Nephron (organoid): ENCODE data around the gene ZNF831.

Experiments
- H3K27ac Mint-ChIP-seq, 3 experiments: 2 replicates each; pipeline ENCODE4 v1.8.0; 2020; ENCODE audit warnings: mixed read lengths in 3 of 3, mild to moderate bottlenecking in 2 of 3, moderate library complexity in 1 of 3
- H3K27me3 Mint-ChIP-seq: 2 replicates; pipeline ENCODE4 v1.8.0; 2021; ENCODE audit warnings: low read depth, mild to moderate bottlenecking, moderate library complexity, mixed read lengths
- H3K36me3 Mint-ChIP-seq: 2 replicates; pipeline ENCODE4 v1.8.0; 2020; ENCODE audit warnings: low read depth, mixed read lengths
- H3K4me1 Mint-ChIP-seq: 2 replicates; pipeline ENCODE4 v1.8.0; 2020; ENCODE audit warnings: mixed read lengths
- H3K4me3 Mint-ChIP-seq, 3 experiments: 2 replicates each; pipeline ENCODE4 v1.8.0; 2020; ENCODE audit warnings: mild to moderate bottlenecking in 3 of 3, mixed read lengths in 3 of 3, moderate library complexity in 2 of 3
- H3K9me3 Mint-ChIP-seq: 2 replicates; pipeline ENCODE4 v1.8.0; 2020; ENCODE audit warnings: mixed read lengths
- TF ChIP-seq, protein P1 (sequence below), 3 experiments: fragments of 200-600 bp; sonication (generic); IDR thresholded peaks; one replicate each; pipeline ENCODE4 v1.5.0; 2021; ENCODE audit warnings: antibody characterized with exemption in 3 of 3; ENCODE audit not compliant: unreplicated experiment in 3 of 3

Gene ZNF831

DNA sequence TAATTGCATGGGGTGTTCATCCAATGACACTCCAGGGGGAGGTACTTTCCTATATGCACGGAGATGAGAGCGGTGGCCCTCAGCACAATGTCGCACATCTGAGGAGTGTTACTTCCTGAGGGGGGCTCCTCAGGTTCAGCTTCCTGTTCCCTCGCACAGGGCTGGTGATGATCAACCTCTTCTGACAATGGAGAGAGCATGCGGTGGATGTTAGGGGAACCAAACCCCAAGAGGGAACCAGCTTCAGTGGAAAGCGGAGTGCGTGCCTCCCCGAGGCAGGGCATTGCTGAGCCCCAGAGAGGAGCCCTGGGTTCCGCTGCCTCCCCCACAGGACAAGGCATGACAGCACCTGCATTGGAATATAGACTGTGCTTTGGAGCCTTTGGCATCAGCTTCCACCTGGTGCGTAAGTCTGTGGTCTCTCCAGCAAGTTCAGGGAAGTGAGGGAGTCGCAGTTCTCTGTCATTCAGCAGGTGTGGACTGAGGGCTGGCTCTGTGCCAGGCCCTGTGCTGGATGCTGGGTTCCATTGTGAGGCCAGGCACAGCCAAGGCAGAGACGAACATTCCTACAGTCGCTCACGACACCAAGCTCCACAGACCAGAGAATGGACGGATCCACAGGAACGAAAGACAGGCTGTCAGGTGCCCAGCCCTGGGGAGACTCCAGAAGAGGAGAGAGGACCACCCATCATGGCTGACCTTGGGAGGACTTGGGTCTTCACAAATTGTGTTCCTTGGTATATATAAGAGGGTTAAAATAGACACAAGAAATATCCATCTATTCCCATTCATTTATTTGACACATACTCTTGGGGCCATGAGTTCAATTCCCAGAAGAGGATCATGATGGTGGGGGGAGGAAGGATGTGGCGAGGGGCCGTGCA lies 3.9 kb upstream of the ZNF831 start:
- Mint-ChIP-seq H3K27ac (no peak overlapping the region), H3K36me3 (no peaks in the 10 kb centered on the region), H3K4me1 (no peaks in the 10 kb centered on the region), H3K27me3 (peaks cover 19% of the 10 kb centered on the region), H3K9me3 (no peaks in the 10 kb centered on the region), H3K4me3 (no peak overlapping the region)
- TF ChIP-seq, protein P1, sequence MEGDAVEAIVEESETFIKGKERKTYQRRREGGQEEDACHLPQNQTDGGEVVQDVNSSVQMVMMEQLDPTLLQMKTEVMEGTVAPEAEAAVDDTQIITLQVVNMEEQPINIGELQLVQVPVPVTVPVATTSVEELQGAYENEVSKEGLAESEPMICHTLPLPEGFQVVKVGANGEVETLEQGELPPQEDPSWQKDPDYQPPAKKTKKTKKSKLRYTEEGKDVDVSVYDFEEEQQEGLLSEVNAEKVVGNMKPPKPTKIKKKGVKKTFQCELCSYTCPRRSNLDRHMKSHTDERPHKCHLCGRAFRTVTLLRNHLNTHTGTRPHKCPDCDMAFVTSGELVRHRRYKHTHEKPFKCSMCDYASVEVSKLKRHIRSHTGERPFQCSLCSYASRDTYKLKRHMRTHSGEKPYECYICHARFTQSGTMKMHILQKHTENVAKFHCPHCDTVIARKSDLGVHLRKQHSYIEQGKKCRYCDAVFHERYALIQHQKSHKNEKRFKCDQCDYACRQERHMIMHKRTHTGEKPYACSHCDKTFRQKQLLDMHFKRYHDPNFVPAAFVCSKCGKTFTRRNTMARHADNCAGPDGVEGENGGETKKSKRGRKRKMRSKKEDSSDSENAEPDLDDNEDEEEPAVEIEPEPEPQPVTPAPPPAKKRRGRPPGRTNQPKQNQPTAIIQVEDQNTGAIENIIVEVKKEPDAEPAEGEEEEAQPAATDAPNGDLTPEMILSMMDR (IDR thresholded peaks at IDR 0.05; ENCODE audit: unreplicated experiment in 3 of 3) = no peak

DNA sequence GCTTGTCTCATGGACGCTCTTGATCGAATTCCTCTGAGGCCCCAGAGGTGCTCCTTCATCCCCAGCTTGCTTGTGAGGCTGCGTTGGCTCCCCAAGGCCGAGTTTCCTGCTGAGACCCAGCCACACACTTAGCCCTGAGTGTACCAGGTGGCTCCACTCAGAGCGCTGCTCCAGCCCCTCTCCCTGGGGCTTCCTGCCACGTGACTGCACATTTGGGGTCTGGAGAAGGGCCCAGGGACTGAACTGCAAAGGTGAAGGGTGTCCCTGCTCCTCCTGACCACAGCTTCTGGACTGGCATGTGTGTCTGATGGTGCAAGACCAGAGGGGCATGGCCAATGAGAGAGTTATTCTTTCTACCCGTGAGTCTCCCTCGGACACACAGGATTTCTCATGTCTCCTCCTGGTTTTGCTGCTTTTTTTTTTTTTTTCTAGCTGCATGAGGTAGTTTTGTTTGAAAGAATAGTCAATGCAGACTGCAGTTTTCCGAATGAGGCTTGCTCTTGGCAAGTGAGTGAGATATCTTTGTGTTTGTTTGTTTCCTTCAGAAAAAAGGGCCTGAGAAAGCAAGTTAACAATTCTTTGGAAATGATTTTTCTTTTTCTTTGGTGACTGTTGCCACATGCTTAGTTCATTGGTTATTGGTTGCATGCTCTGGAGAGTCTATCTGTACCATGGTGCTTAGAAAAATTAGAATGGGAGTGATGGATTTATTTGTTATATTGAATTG lies 3.1 kb upstream of the ZNF831 start:
- H3K4me1 Mint-ChIP-seq = no peaks in the 10 kb centered on the region
- H3K4me3 Mint-ChIP-seq = no peak overlapping the region
- no peak overlapping the region for H3K27ac Mint-ChIP-seq
- H3K36me3 Mint-ChIP-seq = no peaks in the 10 kb centered on the region
- no peaks in the 10 kb centered on the region for H3K9me3 Mint-ChIP-seq
- TF ChIP-seq, protein P1 (IDR thresholded peaks at IDR 0.05; ENCODE audit: unreplicated experiment in 3 of 3) = no peak
- H3K27me3 Mint-ChIP-seq = peaks cover 14% of the 10 kb centered on the region

DNA sequence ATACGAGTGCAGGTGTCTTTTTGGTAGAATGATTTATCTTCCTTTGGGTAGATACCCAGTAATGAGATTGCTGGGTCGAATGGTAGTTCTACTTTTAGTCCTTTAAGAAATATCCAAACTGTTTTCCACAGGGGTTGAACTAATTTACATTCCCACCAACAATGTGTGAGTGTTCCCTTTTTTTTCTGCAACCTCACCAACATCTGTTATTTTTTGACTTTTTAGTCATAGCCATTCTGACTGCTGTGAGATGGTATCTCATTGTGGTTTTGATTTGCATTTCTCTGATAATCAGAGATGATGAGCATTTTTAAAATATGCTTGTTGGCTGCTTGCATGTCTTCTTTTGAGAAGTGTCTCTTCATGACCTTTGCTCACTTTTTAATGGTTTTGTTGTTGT lies 1.9 kb upstream of the ZNF831 start:
- TF ChIP-seq, protein P1 (IDR thresholded peaks at IDR 0.05; ENCODE audit: unreplicated experiment in 3 of 3) = no peak
- Mint-ChIP-seq H3K27me3 (peaks cover 17% of the 10 kb centered on the region), H3K36me3 (no peaks in the 10 kb centered on the region), H3K27ac (no peak overlapping the region), H3K4me3 (no peak overlapping the region), H3K9me3 (no peaks in the 10 kb centered on the region), H3K4me1 (no peaks in the 10 kb centered on the region)

DNA sequence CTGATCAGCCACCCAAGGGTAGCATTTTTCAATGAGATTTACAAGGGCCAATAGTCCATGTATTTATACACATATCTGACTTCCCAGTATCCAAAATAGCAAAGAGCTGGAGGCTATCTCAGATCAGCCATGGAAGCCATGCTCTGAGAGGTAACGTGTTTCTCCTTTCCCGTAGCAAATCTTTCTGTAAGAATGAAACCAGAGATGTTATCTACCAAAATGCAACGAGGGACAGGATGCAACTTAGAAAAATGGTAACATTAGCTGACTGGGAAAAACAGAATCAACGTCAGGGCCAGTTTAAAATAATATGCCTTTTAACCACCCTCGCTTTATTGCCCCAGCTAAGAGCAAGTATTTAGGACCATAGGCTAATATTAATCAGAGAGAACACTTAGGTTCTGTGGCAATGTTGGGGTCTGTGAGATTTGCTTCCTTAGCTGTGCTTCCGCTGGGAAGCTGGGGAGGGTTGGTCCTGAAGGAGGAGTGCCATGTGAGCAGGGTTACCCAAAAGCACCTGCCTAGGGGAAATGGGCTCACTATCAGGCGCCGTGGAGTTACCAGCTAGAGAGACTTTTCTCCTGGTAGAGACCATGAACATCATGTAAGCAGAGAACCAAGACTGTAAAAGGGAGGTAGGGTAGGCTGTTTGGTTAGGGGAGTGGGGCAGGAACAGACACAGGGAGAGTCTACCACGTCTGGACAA lies 1.2 kb downstream of the ZNF831 start:
- H3K36me3 Mint-ChIP-seq = peaks cover 5% of the 10 kb centered on the region
- peaks cover 6% of the 10 kb centered on the region for H3K9me3 Mint-ChIP-seq
- TF ChIP-seq, protein P1 (IDR thresholded peaks at IDR 0.05; ENCODE audit: unreplicated experiment in 3 of 3) = no peak
- no peaks in the 10 kb centered on the region for H3K4me1 Mint-ChIP-seq
- no peak overlapping the region for H3K4me3 Mint-ChIP-seq
- peaks cover 5% of the 10 kb centered on the region for H3K27me3 Mint-ChIP-seq
- H3K27ac Mint-ChIP-seq = no peak overlapping the region

DNA sequence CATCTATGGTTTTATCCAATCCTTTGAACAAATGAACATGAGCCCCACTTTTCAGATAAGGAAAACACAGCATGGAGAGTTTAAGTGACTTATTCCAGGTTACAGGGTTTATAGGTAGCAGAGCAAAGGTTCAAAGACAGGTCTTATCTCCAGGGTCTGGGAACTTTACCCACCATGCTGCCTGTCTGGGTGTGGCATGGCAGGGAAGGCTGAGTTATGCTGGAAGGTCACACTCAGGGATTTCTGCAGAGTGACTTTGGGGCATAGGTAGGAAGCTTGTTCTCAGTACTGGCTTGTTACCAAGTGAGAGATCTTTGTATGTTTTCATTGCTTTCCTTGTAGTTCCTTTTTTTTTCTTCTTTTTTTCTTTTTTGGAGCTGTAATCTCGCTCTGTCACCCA lies 1.8 kb downstream of the ZNF831 start:
- Mint-ChIP-seq H3K4me1 (no peaks in the 10 kb centered on the region), H3K27me3 (peaks cover 3% of the 10 kb centered on the region), H3K27ac (no peak overlapping the region), H3K9me3 (peaks cover 9% of the 10 kb centered on the region), H3K36me3 (peaks cover 5% of the 10 kb centered on the region), H3K4me3 (no peak overlapping the region)
- TF ChIP-seq, protein P1 (IDR thresholded peaks at IDR 0.05; ENCODE audit: unreplicated experiment in 3 of 3) = no peak
